HepG2 (cell line): ENCODE results near the gene TMEM50B. TPM values are rescaled to one million over a fixed set of nuclear protein-coding genes. Genes with fewer than 3 reads are reported as not detected.

ENCODE experiments used
- ARNT2 ChIP-seq: sonication (generic); formaldehyde crosslinking; IDR thresholded peaks from 2 replicates; pipeline ENCODE4 v1.8.0; 2022; ENCODE audit warnings: mild to moderate bottlenecking, low read depth, missing genetic modification reagents, moderate library complexity
- CENPBD1 ChIP-seq: sonication (generic); formaldehyde crosslinking; IDR thresholded peaks from 2 replicates; pipeline ENCODE4 v1.8.0; 2022; ENCODE audit warnings: missing genetic modification reagents, low read depth, mild to moderate bottlenecking, borderline replicate concordance
- E2F1 ChIP-seq: sonication (generic); formaldehyde crosslinking; IDR thresholded peaks from 2 replicates; pipeline ENCODE4 v1.5.0; 2020; ENCODE audit warnings: missing genetic modification reagents
- ELF4 ChIP-seq: sonication (generic); formaldehyde crosslinking; IDR thresholded peaks from 2 replicates; pipeline ENCODE4 v1.5.0; 2020; ENCODE audit warnings: missing genetic modification reagents, mild to moderate bottlenecking, moderate library complexity, borderline replicate concordance
- ESRRA ChIP-seq: sonication (generic); formaldehyde crosslinking; IDR thresholded peaks from 2 replicates; pipeline ENCODE4 v1.5.1; 2020; ENCODE audit warnings: mild to moderate bottlenecking, low read depth, missing genetic modification reagents
- FOXO1 ChIP-seq: sonication (generic); formaldehyde crosslinking; IDR thresholded peaks from 2 replicates; pipeline ENCODE4 v1.4.0; 2020; ENCODE audit warnings: missing genetic modification reagents
- HMGA1 ChIP-seq: sonication (generic); formaldehyde crosslinking; conservative IDR thresholded peaks from 2 replicates; pipeline ENCODE4 v1.4.0; 2020; ENCODE audit warnings: missing genetic modification reagents
- IRF9 ChIP-seq: sonication (generic); formaldehyde crosslinking; IDR thresholded peaks from 2 replicates; pipeline ENCODE4 v1.8.0; 2022; ENCODE audit warnings: missing genetic modification reagents, mild to moderate bottlenecking, borderline replicate concordance
- JUNB ChIP-seq: sonication (generic); formaldehyde crosslinking; IDR thresholded peaks from 2 replicates; pipeline ENCODE4 v1.8.0; 2022; ENCODE audit warnings: missing genetic modification reagents, mild to moderate bottlenecking, borderline replicate concordance
- KDM6A ChIP-seq: IDR thresholded peaks from 2 replicates; pipeline ENCODE4 v1.6.1; 2016; ENCODE audit warnings: low read depth
- MXI1 ChIP-seq: IDR thresholded peaks from 3 replicates; pipeline ENCODE4 v1.6.1; 2012; ENCODE audit warnings: low read depth, low read length, inconsistent platforms, borderline replicate concordance
- NONO ChIP-seq, 2 experiments: fragments of 450-650 bp in 1 of 2; sonication (generic) in 1 of 2; formaldehyde crosslinking in 1 of 2; IDR thresholded peaks in 1 of 2; conservative IDR thresholded peaks in 1 of 2; 2 replicates each; pipeline versions ENCODE4 v1.6.1 to v1.8.0; 2017 to 2022; ENCODE audit warnings: mild to moderate bottlenecking in 1 of 2, missing genetic modification reagents in 1 of 2, moderate library complexity in 1 of 2
- NR2C2 ChIP-seq: sonication (generic); formaldehyde crosslinking; IDR thresholded peaks from 2 replicates; pipeline ENCODE4 v1.4.0; 2020; ENCODE audit warnings: missing genetic modification reagents, mild to moderate bottlenecking, moderate library complexity, borderline replicate concordance
- PAWR ChIP-seq: sonication (generic); formaldehyde crosslinking; IDR thresholded peaks from 2 replicates; pipeline ENCODE4 v1.4.0; 2020; ENCODE audit warnings: missing genetic modification reagents, mild to moderate bottlenecking, borderline replicate concordance
- POLR2AphosphoS5 ChIP-seq: IDR thresholded peaks from 2 replicates; pipeline ENCODE4 v1.6.1; 2012; ENCODE audit warnings: low read depth, low read length
- SALL2 ChIP-seq: sonication (generic); formaldehyde crosslinking; IDR thresholded peaks from 2 replicates; pipeline ENCODE4 v1.8.1; 2023; ENCODE audit warnings: mild to moderate bottlenecking, missing genetic modification reagents, inconsistent platforms
- SMAD3 ChIP-seq: sonication (generic); formaldehyde crosslinking; IDR thresholded peaks from 2 replicates; pipeline ENCODE4 v1.4.0; 2020; ENCODE audit warnings: missing genetic modification reagents
- TAF15 ChIP-seq: fragments of 200-400 bp; formaldehyde crosslinking; IDR thresholded peaks from one replicate; pipeline ENCODE4 v1.6.1; 2018; ENCODE audit warnings: mild to moderate bottlenecking, low read depth, low read length; ENCODE audit not compliant: poor library complexity, severe bottlenecking
- THAP11 ChIP-seq: IDR thresholded peaks from 2 replicates; pipeline ENCODE4 v1.6.1; 2016; ENCODE audit warnings: missing biosample characterization, missing genetic modification reagents
- TIGD3 ChIP-seq: sonication (generic); formaldehyde crosslinking; IDR thresholded peaks from 2 replicates; pipeline ENCODE4 v1.5.1; 2020; ENCODE audit warnings: mild to moderate bottlenecking, missing genetic modification reagents, borderline replicate concordance
- ZNF143 ChIP-seq: sonication (generic); formaldehyde crosslinking; IDR thresholded peaks from 2 replicates; pipeline ENCODE4 v1.4.0; 2020; ENCODE audit warnings: missing genetic modification reagents
- ZNF326 ChIP-seq: sonication (generic); formaldehyde crosslinking; IDR thresholded peaks from 2 replicates; pipeline ENCODE4 v1.4.0; 2020; ENCODE audit warnings: missing genetic modification reagents, borderline replicate concordance
- ZNF354B ChIP-seq: sonication (generic); formaldehyde crosslinking; IDR thresholded peaks from 2 replicates; pipeline ENCODE4 v1.8.0; 2022; ENCODE audit warnings: mild to moderate bottlenecking, missing genetic modification reagents
- ZNF567 ChIP-seq: sonication (generic); formaldehyde crosslinking; IDR thresholded peaks from 2 replicates; pipeline ENCODE4 v1.8.1; 2023; ENCODE audit warnings: mild to moderate bottlenecking, missing genetic modification reagents, borderline replicate concordance
- ZNF570 ChIP-seq: sonication (generic); formaldehyde crosslinking; IDR thresholded peaks from 2 replicates; pipeline ENCODE4 v1.4.0; 2020; ENCODE audit warnings: mild to moderate bottlenecking, missing genetic modification reagents, borderline replicate concordance
- ZNF572 ChIP-seq: sonication (generic); formaldehyde crosslinking; IDR thresholded peaks from 2 replicates; pipeline ENCODE4 v1.5.1; 2020; ENCODE audit warnings: mild to moderate bottlenecking, missing genetic modification reagents
- polyA plus RNA-seq, 8 experiments: library from polyadenylated mRNA; depleted of rRNA in 3 of 8; stranded (reverse) in 7 of 8; unstranded in 1 of 8; fragments of >200 nt; fragmentation: Illumina TruSeq in 4 of 8; extraction: Trizol in 4 of 8; gene quantifications; 2 replicates each; pipeline versions ENCODE4 v1.2.1 to v1.2.3, GENCODE V29; 2011 to 2016; ENCODE audit warnings: low read depth in 4 of 8, missing spikeins in 1 of 8, mixed read lengths in 1 of 8; ENCODE audit not compliant: insufficient read depth in 1 of 8
- total RNA-seq, 5 experiments: library from RNA; depleted of rRNA; stranded (reverse); fragments of >200 nt; fragmentation: Illumina TruSeq; extraction: Trizol; gene quantifications; 2 replicates each; pipeline ENCODE4 v1.2.3, GENCODE V29; 2016; ENCODE audit warnings: low read depth in 1 of 5

Gene TMEM50B
- total and polyA plus RNA-seq, 2 of the 13 experiments (the other 11 are each of a cell fraction or from before 2014, with no cell fraction given) = 29.9 to 46.3 TPM

- no peak for TF ChIP-seq ZNF326 (CRISPR knock-in tag)
- no peak for TF ChIP-seq ZNF570 (CRISPR knock-in tag)
- peak; percentile 53; the same call in 1 of the 2 replicates for TF ChIP-seq SALL2 (CRISPR knock-in tag)
- peak; percentile 31; the same call in 1 of the 2 replicates for TF ChIP-seq TIGD3 (CRISPR knock-in tag)
- peak; percentile 93 for TF ChIP-seq POLR2AphosphoS5
- 0 out of 2 replicates have a peak, but pooled peaks have one; percentile 32 for TF ChIP-seq ZNF567 (CRISPR knock-in tag)
- peak; percentile 46 for TF ChIP-seq TAF15
- no peak for TF ChIP-seq HMGA1 (CRISPR knock-in tag)
- TF ChIP-seq ZNF143 (CRISPR knock-in tag) = peak; percentile 94
- TF ChIP-seq ZNF354B (CRISPR knock-in tag) = no peak
- no peak for TF ChIP-seq ELF4 (CRISPR knock-in tag)
- no peak for TF ChIP-seq PAWR (CRISPR knock-in tag)
- no peak for TF ChIP-seq SMAD3 (CRISPR knock-in tag)
- 0 out of 2 replicates have a peak, but pooled peaks have one; percentile 45 for TF ChIP-seq ESRRA (CRISPR knock-in tag)
- TF ChIP-seq IRF9 (CRISPR knock-in tag) = peak; percentile 44; the same call in 1 of the 2 replicates
- peak; percentile 70; the same call in 1 of the 2 replicates for TF ChIP-seq NR2C2
- no peak for TF ChIP-seq JUNB (CRISPR knock-in tag)
- peak; percentile 18; the same call in 1 of the 2 replicates for TF ChIP-seq ARNT2 (CRISPR knock-in tag)
- no peak for TF ChIP-seq E2F1
- TF ChIP-seq ZNF572 = peak; percentile 92; the same call in 1 of the 2 replicates
- peak; percentile 51; the same call in 1 of the 3 replicates for TF ChIP-seq MXI1
- no peak for TF ChIP-seq KDM6A (CRISPR knock-in tag)
- TF ChIP-seq NONO (IDR thresholded peaks at IDR 0.05) = no peak
- peak; percentile 78 for TF ChIP-seq NONO (CRISPR knock-in tag; conservative IDR thresholded peaks at IDR 0.05)
- TF ChIP-seq CENPBD1 (CRISPR knock-in tag) = no peak
- TF ChIP-seq FOXO1 = peak; percentile 37; the same call in 1 of the 2 replicates
- peak; percentile 99 for TF ChIP-seq THAP11 (CRISPR knock-in tag)
Measured at GRCh38 chr21:33491373-33492102, 11.8 kb upstream of the TMEM50B start, which contains the start of gene DNAJC28 (continued).
